ENCODE data around the gene NTSR2. TPM values are rescaled to one million over a fixed set of nuclear protein-coding genes. Genes with fewer than 3 reads are reported as not detected.

Gene NTSR2
- total RNA-seq, 4 donors from 2014 or later: not detected

DNA sequence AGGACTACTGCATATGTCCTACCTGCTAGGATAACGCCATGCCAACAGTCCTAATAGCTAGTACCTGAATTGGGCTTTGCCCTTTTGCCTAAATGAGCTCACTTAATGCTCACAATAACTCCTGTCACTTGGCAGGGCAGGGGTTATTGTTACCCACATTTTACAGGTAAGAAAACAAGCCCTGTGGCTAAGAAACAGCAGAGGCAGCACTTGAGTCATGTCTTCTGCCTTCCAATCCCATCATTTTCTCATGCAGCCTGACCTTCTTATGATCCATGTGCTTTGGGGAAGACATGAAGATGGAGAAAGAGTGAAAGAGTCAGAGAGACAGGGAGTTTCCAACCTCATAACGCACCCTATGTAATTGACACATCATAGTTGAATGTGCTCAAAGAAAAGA, 42.9 kb upstream of the NTSR2 start:
- Histone ChIP-seq H3K36me3 (no peaks in the 10 kb centered on the region), H3K27ac (no peak overlapping the region), H3K4me1 (peaks cover 0 to 8% (median 2%) of the 10 kb centered on the region in 4 donors), H3K9me3 (no peaks in the 10 kb centered on the region), H3K27me3 (peaks cover 3% of the 10 kb centered on the region), H3K4me3 (no peak overlapping the region)
- DNase-seq: no peak
- intact Hi-C loops (cut with DNase I; ENCODE audit: low total_unique reads): loop anchor here (5.0 kb wide), 1 partner anchor 731 kb away; no protein-coding TSS in a partner anchor
- no peak for TF ChIP-seq POLR2AphosphoS5 (IDR thresholded peaks at IDR 0.05)
- TF ChIP-seq POLR2A (IDR thresholded peaks at IDR 0.05): no peak
- no peak for TF ChIP-seq EP300 (IDR thresholded peaks at IDR 0.05; ENCODE audit: low read depth)
- TF ChIP-seq, protein P1, sequence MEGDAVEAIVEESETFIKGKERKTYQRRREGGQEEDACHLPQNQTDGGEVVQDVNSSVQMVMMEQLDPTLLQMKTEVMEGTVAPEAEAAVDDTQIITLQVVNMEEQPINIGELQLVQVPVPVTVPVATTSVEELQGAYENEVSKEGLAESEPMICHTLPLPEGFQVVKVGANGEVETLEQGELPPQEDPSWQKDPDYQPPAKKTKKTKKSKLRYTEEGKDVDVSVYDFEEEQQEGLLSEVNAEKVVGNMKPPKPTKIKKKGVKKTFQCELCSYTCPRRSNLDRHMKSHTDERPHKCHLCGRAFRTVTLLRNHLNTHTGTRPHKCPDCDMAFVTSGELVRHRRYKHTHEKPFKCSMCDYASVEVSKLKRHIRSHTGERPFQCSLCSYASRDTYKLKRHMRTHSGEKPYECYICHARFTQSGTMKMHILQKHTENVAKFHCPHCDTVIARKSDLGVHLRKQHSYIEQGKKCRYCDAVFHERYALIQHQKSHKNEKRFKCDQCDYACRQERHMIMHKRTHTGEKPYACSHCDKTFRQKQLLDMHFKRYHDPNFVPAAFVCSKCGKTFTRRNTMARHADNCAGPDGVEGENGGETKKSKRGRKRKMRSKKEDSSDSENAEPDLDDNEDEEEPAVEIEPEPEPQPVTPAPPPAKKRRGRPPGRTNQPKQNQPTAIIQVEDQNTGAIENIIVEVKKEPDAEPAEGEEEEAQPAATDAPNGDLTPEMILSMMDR (IDR thresholded peaks at IDR 0.05): no peak
- in situ Hi-C loops (cut with MboI; ENCODE audit: low pct_ligation_motif_present in 1 of 4, low pct_unique_long_range_greater_than_20kb in 1 of 4, low sequenced_read_pairs in 3 of 4): no loop called here
- whole genome bisulfite sequencing, 2 donors (ENCODE audit: low coverage in 1 of 2): 81 to 100% methylated on average over 1 to 2 of the region's 2 CpGs

DNA sequence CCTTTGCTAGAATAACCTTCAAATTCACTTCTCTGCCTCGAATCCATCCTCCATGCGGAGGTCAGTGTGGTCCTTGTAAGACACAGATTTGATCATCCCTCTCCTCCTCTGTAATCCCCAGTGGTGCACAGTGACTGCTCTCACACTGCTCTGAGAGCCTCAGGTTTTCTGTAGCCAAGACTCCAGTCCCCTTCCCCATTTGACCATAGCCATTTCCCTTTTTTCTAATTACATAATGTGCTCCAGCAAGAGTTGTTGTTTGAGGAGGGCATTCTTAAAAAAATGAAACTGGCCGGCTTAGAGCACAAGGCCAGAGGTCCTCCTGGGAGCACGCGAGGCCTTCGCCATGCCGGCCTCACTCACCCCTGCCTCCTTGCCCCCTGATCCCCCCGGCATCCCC, 41.8 kb upstream of the NTSR2 start:
- no peak overlapping the region for H3K27ac ChIP-seq
- intact Hi-C loops (cut with DNase I; ENCODE audit: low total_unique reads) (loop anchor here (5.0 kb wide), 1 partner anchor 729 kb away; no protein-coding TSS in a partner anchor), in situ Hi-C loops (cut with MboI; ENCODE audit: low pct_ligation_motif_present in 1 of 4, low pct_unique_long_range_greater_than_20kb in 1 of 4, low sequenced_read_pairs in 3 of 4) (no loop called here)
- H3K9me3 ChIP-seq: no peaks in the 10 kb centered on the region
- H3K4me1 ChIP-seq: peaks cover 0 to 8% (median 0%) of the 10 kb centered on the region in 4 donors
- H3K27me3 ChIP-seq: no peaks in the 10 kb centered on the region
- WGBS, 2 donors (ENCODE audit: low coverage in 1 of 2): 81 to 90% methylated on average over 2 to 8 of the region's 8 CpGs
- no peak for DNase-seq
- TF ChIP-seq, protein P1 (IDR thresholded peaks at IDR 0.05): no peak
- TF ChIP-seq POLR2AphosphoS5 (IDR thresholded peaks at IDR 0.05): no peak
- TF ChIP-seq EP300 (IDR thresholded peaks at IDR 0.05; ENCODE audit: low read depth): no peak
- no peak for TF ChIP-seq POLR2A (IDR thresholded peaks at IDR 0.05)
- no peak overlapping the region for H3K4me3 ChIP-seq
- H3K36me3 ChIP-seq: no peaks in the 10 kb centered on the region

DNA sequence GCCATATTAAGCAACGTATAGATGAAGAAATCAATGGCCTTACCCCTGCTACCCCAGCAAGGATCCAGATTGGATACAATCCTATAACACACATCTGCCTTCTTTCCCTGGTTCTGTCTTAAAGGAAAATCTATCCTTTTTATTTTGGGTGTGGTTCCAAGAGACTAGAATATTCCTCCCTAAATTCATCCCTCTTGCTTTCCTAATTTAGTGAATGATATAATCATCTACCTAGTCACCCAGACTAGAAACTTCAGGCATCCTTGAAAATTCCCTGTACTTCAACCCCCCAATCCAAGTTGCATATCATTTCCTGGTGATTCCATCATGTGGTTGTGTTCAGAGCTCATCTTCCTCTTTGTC, 41.3 kb upstream of the NTSR2 start:
- in situ Hi-C loops (cut with MboI; ENCODE audit: low pct_ligation_motif_present in 1 of 4, low pct_unique_long_range_greater_than_20kb in 1 of 4, low sequenced_read_pairs in 3 of 4) (no loop called here), intact Hi-C loops (cut with DNase I; ENCODE audit: low total_unique reads) (loop anchor here (5.0 kb wide), 1 partner anchor 729 kb away; no protein-coding TSS in a partner anchor)
- Histone ChIP-seq H3K4me3 (no peak overlapping the region), H3K36me3 (no peaks in the 10 kb centered on the region), H3K27me3 (no peaks in the 10 kb centered on the region), H3K4me1 (peaks cover 0 to 8% (median 0%) of the 10 kb centered on the region in 4 donors), H3K27ac (no peak overlapping the region), H3K9me3 (no peaks in the 10 kb centered on the region)
- TF ChIP-seq POLR2AphosphoS5 (IDR thresholded peaks at IDR 0.05) (no peak), POLR2A (IDR thresholded peaks at IDR 0.05) (no peak), EP300 (IDR thresholded peaks at IDR 0.05; ENCODE audit: low read depth) (no peak)
- TF ChIP-seq, protein P1 (IDR thresholded peaks at IDR 0.05): no peak
- WGBS, 2 donors (ENCODE audit: low coverage in 1 of 2): 72 to 86% methylated on average over 1 of the region's 1 CpG
- no peak for DNase-seq

DNA sequence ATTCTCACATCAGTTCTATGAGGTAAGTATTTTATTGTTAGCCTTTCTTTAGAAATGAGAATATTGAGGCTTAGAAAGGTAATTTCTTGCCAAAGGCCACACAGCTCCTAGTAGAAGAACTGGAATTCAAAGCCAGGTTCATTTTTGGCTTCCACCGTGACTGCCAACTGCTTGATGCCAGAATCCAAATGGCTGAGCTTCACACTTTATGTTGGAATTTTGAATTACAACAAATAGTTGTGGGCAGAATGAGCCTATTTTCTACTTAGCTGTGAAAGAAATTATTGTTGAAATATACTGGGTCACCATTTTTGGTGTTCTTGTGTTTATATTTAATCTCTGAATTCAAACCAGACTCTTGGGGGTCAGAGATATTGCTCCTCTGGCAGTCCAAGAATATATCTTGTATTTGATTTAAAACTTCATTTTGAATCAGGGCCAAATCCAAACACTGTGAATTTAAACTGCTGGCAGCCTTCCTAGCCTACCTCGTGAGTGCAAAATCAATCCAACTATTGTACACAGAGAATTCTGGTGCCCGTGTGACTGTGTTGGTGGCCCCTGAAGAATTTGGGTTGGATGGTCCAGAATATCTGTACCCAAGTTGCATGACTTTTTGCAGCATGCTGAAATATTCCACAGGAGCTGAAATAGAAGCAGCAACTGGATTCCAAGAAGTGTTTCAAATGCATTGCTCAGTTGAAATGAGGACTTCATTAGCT, 40.8 kb upstream of the NTSR2 start:
- in situ Hi-C loops (cut with MboI; ENCODE audit: low pct_ligation_motif_present in 1 of 4, low pct_unique_long_range_greater_than_20kb in 1 of 4, low sequenced_read_pairs in 3 of 4): no loop called here
- peak overlapping the region in 2 of 4 donors; percentile 21 to 43 for H3K27ac ChIP-seq

More for the DNA sequence above, 40.8 kb upstream of the NTSR2 start:
- no peaks in the 10 kb centered on the region for H3K9me3 ChIP-seq
- H3K4me1 ChIP-seq: peaks cover 0 to 8% (median 0%) of the 10 kb centered on the region in 4 donors
- intact Hi-C loops (cut with DNase I; ENCODE audit: low total_unique reads): loop anchor here (5.0 kb wide), 1 partner anchor 728 kb away; no protein-coding TSS in a partner anchor
- 37 to 55% methylated on average over 3 of the region's 3 CpGs for WGBS, 2 donors (ENCODE audit: low coverage in 1 of 2)
- no peak for DNase-seq
- TF ChIP-seq, protein P1 (IDR thresholded peaks at IDR 0.05): no peak
- TF ChIP-seq EP300 (IDR thresholded peaks at IDR 0.05; ENCODE audit: low read depth): no peak
- no peak for TF ChIP-seq POLR2A (IDR thresholded peaks at IDR 0.05)
- TF ChIP-seq POLR2AphosphoS5 (IDR thresholded peaks at IDR 0.05): no peak
- H3K27me3 ChIP-seq: no peaks in the 10 kb centered on the region
- H3K36me3 ChIP-seq: no peaks in the 10 kb centered on the region
- no peak overlapping the region for H3K4me3 ChIP-seq

Data from transverse colon (tissue), 4 donors.